Measurements from ENCODE around the gene C14orf180. TPM values are rescaled to one million over a fixed set of nuclear protein-coding genes. Genes with fewer than 3 reads are reported as not detected.

C14orf180 gene
- total RNA-seq, 1 experiment from 2014 or later = not detected

GRCh38 chr14:104544362-104544961 lies 35.1 kb upstream of the C14orf180 start:
- Histone ChIP-seq H3K36me3 (ENCODE audit: low read depth) (no peaks in the 10 kb centered on the region), H2AFZ (no peak overlapping the region), H3F3A (ENCODE audit: insufficient read depth, low read depth) (no peaks in the 10 kb centered on the region), H3K4me2 (no peak overlapping the region), H3K9me2 (ENCODE audit: insufficient read depth) (no peaks in the 10 kb centered on the region), H3K4me1 (replicated peaks; ENCODE audit: insufficient read depth) (no peaks in the 10 kb centered on the region), H4K20me1 (ENCODE audit: insufficient read depth) (no peaks in the 10 kb centered on the region), H3K4me3 (no peak overlapping the region), H3K27me3 (ENCODE audit: insufficient read depth, low read depth) (peaks cover 90% of the 10 kb centered on the region), H3K79me2 (ENCODE audit: low read depth) (no peaks in the 10 kb centered on the region), H3K27ac (no peak overlapping the region), H3K9me3 (ENCODE audit: insufficient read depth, low read depth) (no peaks in the 10 kb centered on the region)
- TF ChIP-seq CTCF (conservative IDR thresholded peaks at IDR 0.05) = no peak
- TF ChIP-seq EZH2 (IDR thresholded peaks at IDR 0.05; ENCODE audit: low read depth) = no peak
- BruUV-seq (replicated peaks) = no TSS peak
- DNase-seq = no peak
- ChIA-PET POLR2A (ENCODE audit: unreplicated experiment) (no interaction called here), CTCF (no interaction called here)
- intact Hi-C loops (cut with micrococcal nuclease; ENCODE audit: unreplicated experiment) = no loop called here

GRCh38 chr14:104545151-104545941 lies 34.2 kb upstream of the C14orf180 start:
- CTCF ChIA-PET = no interaction called here
- H3K4me3 ChIP-seq = no peak overlapping the region
- no peaks in the 10 kb centered on the region for H3K36me3 ChIP-seq (ENCODE audit: low read depth)
- no peaks in the 10 kb centered on the region for H3K9me3 ChIP-seq (ENCODE audit: insufficient read depth, low read depth)
- DNase-seq = no peak
- no peaks in the 10 kb centered on the region for H3K9me2 ChIP-seq (ENCODE audit: insufficient read depth)
- H3K79me2 ChIP-seq (ENCODE audit: low read depth) = no peaks in the 10 kb centered on the region
- no peak for TF ChIP-seq CTCF (conservative IDR thresholded peaks at IDR 0.05)
- TF ChIP-seq EZH2 (IDR thresholded peaks at IDR 0.05; ENCODE audit: low read depth) = 0 out of 2 replicates have a peak, but pooled peaks have one; percentile 6
- H4K20me1 ChIP-seq (ENCODE audit: insufficient read depth) = no peaks in the 10 kb centered on the region
- no peak overlapping the region for H2AFZ ChIP-seq
- no peaks in the 10 kb centered on the region for H3K4me1 ChIP-seq (replicated peaks; ENCODE audit: insufficient read depth)
- no peak overlapping the region for H3K27ac ChIP-seq
- POLR2A ChIA-PET (ENCODE audit: unreplicated experiment) = no interaction called here
- peaks cover 92% of the 10 kb centered on the region for H3K27me3 ChIP-seq (ENCODE audit: insufficient read depth, low read depth)
- intact Hi-C loops (cut with micrococcal nuclease; ENCODE audit: unreplicated experiment) = no loop called here
- no TSS peak for BruUV-seq (replicated peaks)
- no peak overlapping the region for H3K4me2 ChIP-seq
- H3F3A ChIP-seq (ENCODE audit: insufficient read depth, low read depth) = no peaks in the 10 kb centered on the region

- ChIA-PET POLR2A (ENCODE audit: unreplicated experiment) (no interaction called here), CTCF (no interaction called here)
- intact Hi-C loops (cut with micrococcal nuclease; ENCODE audit: unreplicated experiment) = no loop called here
- Histone ChIP-seq H3K9me2 (ENCODE audit: insufficient read depth) (no peaks in the 10 kb centered on the region), H3K36me3 (ENCODE audit: low read depth) (no peaks in the 10 kb centered on the region), H4K20me1 (ENCODE audit: insufficient read depth) (no peaks in the 10 kb centered on the region), H3F3A (ENCODE audit: insufficient read depth, low read depth) (no peaks in the 10 kb centered on the region), H3K27me3 (ENCODE audit: insufficient read depth, low read depth) (peaks cover 94% of the 10 kb centered on the region), H3K27ac (no peak overlapping the region), H3K4me1 (replicated peaks; ENCODE audit: insufficient read depth) (no peaks in the 10 kb centered on the region), H3K9me3 (ENCODE audit: insufficient read depth, low read depth) (no peaks in the 10 kb centered on the region), H3K4me2 (no peak overlapping the region), H2AFZ (no peak overlapping the region), H3K4me3 (no peak overlapping the region), H3K79me2 (ENCODE audit: low read depth) (no peaks in the 10 kb centered on the region)
- no TSS peak for BruUV-seq (replicated peaks)
- TF ChIP-seq CTCF (conservative IDR thresholded peaks at IDR 0.05) (no peak), EZH2 (IDR thresholded peaks at IDR 0.05; ENCODE audit: low read depth) (no peak)
- no peak for DNase-seq
Observed at GRCh38 chr14:104545942-104546501, 33.5 kb upstream of the C14orf180 start.
